GM18907 (cell line): ENCODE measurements around the gene MOSMO.

ENCODE experiments used
- ATAC-seq: cut with Tn5 transposase; IDR thresholded peaks from one replicate; pipeline ENCODE4 v1.9.1; 2021; ENCODE audit warnings: mild to moderate bottlenecking, moderate library complexity; ENCODE audit not compliant: unreplicated experiment

Gene MOSMO

GRCh38 chr16:22007509-22008214 is at the start of gene MOSMO:
Gene MOSMO (plus strand): TSS chr16:22008111. CDS start chr16:22008302, 191 bp downstream.
- peak; percentile 68 for ATAC-seq

GRCh38 chr16:21959050-21959449 is 48.9 kb upstream of the MOSMO start:
- ATAC-seq: no peak

- ATAC-seq: no peak
Measured at GRCh38 chr16:21962475-21962874, 45.4 kb upstream of the MOSMO start.

GRCh38 chr16:21963887-21964286 is 44.0 kb upstream of the MOSMO start:
- no peak for ATAC-seq

GRCh38 chr16:21964353-21964752 is 43.6 kb upstream of the MOSMO start:
- no peak for ATAC-seq

- no peak for ATAC-seq
Measured at GRCh38 chr16:21971856-21972255, 36.1 kb upstream of the MOSMO start.

- no peak for ATAC-seq
Measured at GRCh38 chr16:21973945-21974344, 34.0 kb upstream of the MOSMO start.

GRCh38 chr16:21980032-21980431 is 27.9 kb upstream of the MOSMO start:
- ATAC-seq: no peak

- no peak for ATAC-seq
Measured at GRCh38 chr16:21982108-21982507, 25.8 kb upstream of the MOSMO start.

GRCh38 chr16:21984062-21984461 is 23.8 kb upstream of the MOSMO start:
- no peak for ATAC-seq

GRCh38 chr16:21985524-21985923 is 22.4 kb upstream of the MOSMO start:
- ATAC-seq: no peak

- ATAC-seq: no peak
Measured at GRCh38 chr16:21986692-21987246, 21.1 kb upstream of the MOSMO start.

- ATAC-seq: no peak
Measured at GRCh38 chr16:21987498-21987897, 20.4 kb upstream of the MOSMO start.

GRCh38 chr16:21989133-21989532 is 18.8 kb upstream of the MOSMO start:
- ATAC-seq: no peak

- ATAC-seq: no peak
Measured at GRCh38 chr16:21989751-21990150, 18.2 kb upstream of the MOSMO start.

- ATAC-seq: no peak
Measured at GRCh38 chr16:21990381-21990944, 17.4 kb upstream of the MOSMO start.

GRCh38 chr16:21991621-21992020 is 16.3 kb upstream of the MOSMO start:
- ATAC-seq: no peak

GRCh38 chr16:21994856-21995465 is 12.9 kb upstream of the MOSMO start:
- no peak for ATAC-seq

- no peak for ATAC-seq
Measured at GRCh38 chr16:21996923-21997696, 10.8 kb upstream of the MOSMO start.

GRCh38 chr16:21997697-21998480 is 10.0 kb upstream of the MOSMO start:
- ATAC-seq: no peak
